HEK293 (cell line): Measurements from ENCODE around the gene SLC19A2.

Experiments used
- CTCF ChIA-PET: fragments of 350-600 bp; formaldehyde crosslinking; extraction: SDS; loops from one replicate; lab custom pipeline; 2021; ENCODE audit warnings: antibody characterized with exemption; lab: Yijun Ruan, JAX
- POLR2A ChIA-PET: fragments of 300-600 bp; formaldehyde crosslinking; extraction: SDS; loops from one replicate; lab custom pipeline; 2020; ENCODE audit warnings: antibody characterized with exemption, inconsistent platforms; lab: Yijun Ruan, JAX
- H3K27ac ChIP-seq: fragments of 200-500 bp; sonication (Bioruptor generic); 2 replicates; pipeline ENCODE4 v1.5.1; 2014; ENCODE audit warnings: low read depth, low read length, control low read depth, inconsistent platforms; ENCODE audit errors: extremely low read depth
- H3K36me3 ChIP-seq, 2 experiments: fragments of 200-500 bp in 1 of 2; sonication (Bioruptor generic) in 1 of 2; 1 replicate in 1 of 2; 2 replicates in 1 of 2; pipeline ENCODE4 v1.5.1; 2014 to 2017; ENCODE audit warnings: inconsistent platforms in 2 of 2, low read length in 2 of 2; ENCODE audit not compliant: control insufficient read depth in 2 of 2, insufficient read depth in 1 of 2
- H3K4me1 ChIP-seq: fragments of 200-500 bp; sonication (Bioruptor generic); 2 replicates; pipeline ENCODE4 v1.5.1; 2014; ENCODE audit warnings: mild to moderate bottlenecking, low read length, inconsistent platforms; ENCODE audit not compliant: control insufficient read depth, insufficient read depth
- H3K4me3 ChIP-seq: 2 replicates; pipeline ENCODE4 v1.5.1; 2011; ENCODE audit warnings: low read depth, mild to moderate bottlenecking, control low read depth, low read length, moderate library complexity
- H3K9me3 ChIP-seq: fragments of 200-500 bp; sonication (Bioruptor generic); 2 replicates; pipeline ENCODE4 v1.5.1; 2014; ENCODE audit warnings: low read depth, low read length, inconsistent platforms; ENCODE audit not compliant: control insufficient read depth, insufficient read depth
- GLI2 ChIP-seq: fragments of 450-650 bp; formaldehyde crosslinking; IDR thresholded peaks from 2 replicates; pipeline ENCODE4; 2017; ENCODE audit warnings: missing biosample characterization, missing genetic modification characterization, low read depth, borderline replicate concordance
- HOXA7 ChIP-seq: sonication (generic); formaldehyde crosslinking; IDR thresholded peaks from 2 replicates; pipeline ENCODE4 v1.8.1; 2022; ENCODE audit warnings: missing genetic modification reagents, borderline replicate concordance
- MEIS1 ChIP-seq: sonication (generic); formaldehyde crosslinking; IDR thresholded peaks from 2 replicates; pipeline ENCODE4 v1.8.1; 2022; ENCODE audit warnings: missing genetic modification reagents, mild to moderate bottlenecking, borderline replicate concordance
- OSR2 ChIP-seq: fragments of 450-650 bp; formaldehyde crosslinking; IDR thresholded peaks from 2 replicates; pipeline ENCODE4 v1.5.1; 2016; ENCODE audit warnings: missing biosample characterization, missing genetic modification characterization
- SETDB1 ChIP-seq: IDR thresholded peaks from one replicate; pipeline ENCODE4 v1.6.1; 2017; ENCODE audit warnings: mild to moderate bottlenecking, low read length, moderate library complexity, mixed read lengths; ENCODE audit not compliant: insufficient read length
- TSHZ1 ChIP-seq: fragments of 450-650 bp; formaldehyde crosslinking; IDR thresholded peaks from 2 replicates; pipeline ENCODE4 v1.5.1; 2016; ENCODE audit warnings: missing biosample characterization, missing genetic modification characterization, borderline replicate concordance
- WT1 ChIP-seq: fragments of 450-650 bp; formaldehyde crosslinking; IDR thresholded peaks from 2 replicates; pipeline ENCODE4 v1.5.1; 2016; ENCODE audit warnings: missing biosample characterization, missing genetic modification characterization
- YY1 ChIP-seq: fragments of 450-650 bp; formaldehyde crosslinking; IDR thresholded peaks from 2 replicates; pipeline ENCODE4 v1.5.1; 2018; ENCODE audit warnings: missing biosample characterization, missing genetic modification characterization
- ZBTB17 ChIP-seq: fragments of 450-650 bp; formaldehyde crosslinking; IDR thresholded peaks from 2 replicates; pipeline ENCODE4 v1.5.1; 2016; ENCODE audit warnings: missing biosample characterization, missing genetic modification characterization
- ZBTB21 ChIP-seq: fragments of 450-650 bp; formaldehyde crosslinking; IDR thresholded peaks from 2 replicates; pipeline ENCODE4 v1.5.1; 2017; ENCODE audit warnings: missing biosample characterization, missing genetic modification characterization
- ZEB2 ChIP-seq: fragments of 450-650 bp; formaldehyde crosslinking; IDR thresholded peaks from 2 replicates; pipeline ENCODE4 v1.5.1; 2016; ENCODE audit warnings: missing biosample characterization, missing genetic modification characterization
- ZNF157 ChIP-seq: fragments of 450-650 bp; formaldehyde crosslinking; IDR thresholded peaks from 2 replicates; pipeline ENCODE4 v1.5.1; 2016; ENCODE audit warnings: missing biosample characterization, missing genetic modification characterization
- ZNF174 ChIP-seq: fragments of 450-650 bp; formaldehyde crosslinking; IDR thresholded peaks from 2 replicates; pipeline ENCODE4 v1.5.0; 2017; ENCODE audit warnings: missing biosample characterization, mild to moderate bottlenecking, missing genetic modification characterization
- ZNF23 ChIP-seq: fragments of 450-650 bp; formaldehyde crosslinking; IDR thresholded peaks from 2 replicates; pipeline ENCODE4 v1.5.1; 2016; ENCODE audit warnings: missing biosample characterization, missing genetic modification characterization, borderline replicate concordance
- ZNF366 ChIP-seq: fragments of 450-650 bp; formaldehyde crosslinking; conservative IDR thresholded peaks from 2 replicates; pipeline ENCODE4 v1.5.1; 2016; ENCODE audit warnings: missing biosample characterization, missing genetic modification characterization
- ZNF394 ChIP-seq: fragments of 450-650 bp; formaldehyde crosslinking; IDR thresholded peaks from 2 replicates; pipeline ENCODE4 v1.5.1; 2016; ENCODE audit warnings: missing biosample characterization, missing genetic modification characterization, mild to moderate bottlenecking, moderate library complexity, borderline replicate concordance
- ZNF518A ChIP-seq: fragments of 450-650 bp; formaldehyde crosslinking; conservative IDR thresholded peaks from 2 replicates; pipeline ENCODE4 v1.5.1; 2016; ENCODE audit warnings: low read depth, missing biosample characterization, missing genetic modification characterization
- ZNF544 ChIP-seq: fragments of 450-650 bp; formaldehyde crosslinking; IDR thresholded peaks from 2 replicates; pipeline ENCODE4 v1.5.0; 2017; ENCODE audit warnings: missing biosample characterization, missing genetic modification characterization
- ZNF585B ChIP-seq: fragments of 450-650 bp; formaldehyde crosslinking; IDR thresholded peaks from 2 replicates; pipeline ENCODE4 v1.5.1; 2016; ENCODE audit warnings: missing biosample characterization, missing genetic modification characterization
- ZNF626 ChIP-seq: fragments of 450-650 bp; sonication (Bioruptor Pico); formaldehyde crosslinking; IDR thresholded peaks from 2 replicates; pipeline ENCODE4 v1.5.1; 2018; ENCODE audit warnings: missing biosample characterization, missing genetic modification characterization, inconsistent platforms
- ZNF701 ChIP-seq: fragments of 450-650 bp; formaldehyde crosslinking; IDR thresholded peaks from 2 replicates; pipeline ENCODE4 v1.5.1; 2016; ENCODE audit warnings: missing biosample characterization, missing genetic modification characterization
- ZNF843 ChIP-seq: fragments of 450-650 bp; formaldehyde crosslinking; IDR thresholded peaks from 2 replicates; pipeline ENCODE4 v1.5.1; 2016; ENCODE audit warnings: missing biosample characterization, missing genetic modification characterization
- ZSCAN23 ChIP-seq: fragments of 450-650 bp; formaldehyde crosslinking; IDR thresholded peaks from 2 replicates; pipeline ENCODE4 v1.5.1; 2016; ENCODE audit warnings: missing biosample characterization, missing genetic modification characterization
- TF ChIP-seq, protein P1 (sequence below): fragments of 450-650 bp; formaldehyde crosslinking; IDR thresholded peaks from 2 replicates; pipeline ENCODE4 v1.5.1; 2017; ENCODE audit warnings: missing biosample characterization, mild to moderate bottlenecking, missing genetic modification characterization, moderate library complexity
- TF ChIP-seq, protein P2 (sequence below): fragments of 450-650 bp; IDR thresholded peaks from 2 replicates; pipeline ENCODE4 v1.5.1; 2018; ENCODE audit warnings: missing biosample characterization, missing genetic modification characterization

The SLC19A2 gene

DNA sequence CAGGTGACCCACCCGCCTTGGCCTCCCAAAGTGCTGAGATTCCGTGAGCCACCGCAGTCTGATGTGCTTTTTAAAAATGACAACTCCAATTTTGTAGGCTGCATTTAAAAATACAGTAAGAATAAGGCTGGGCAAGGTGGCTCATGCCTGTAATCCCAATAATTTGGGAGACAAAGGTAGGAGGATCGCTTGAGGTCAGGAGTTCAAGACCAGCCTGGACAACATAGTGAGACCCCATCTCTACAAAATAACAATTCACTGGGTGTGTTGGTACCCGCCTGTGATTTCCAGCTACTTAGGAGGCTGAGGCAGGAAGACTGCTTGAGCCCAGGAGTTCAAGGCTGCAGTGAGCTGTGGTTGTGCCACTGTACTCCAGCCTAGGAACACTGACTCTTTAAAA is 23.4 kb downstream of the SLC19A2 start:
- POLR2A ChIA-PET = no interaction called here
- Histone ChIP-seq H3K36me3 (peaks cover 0 to 14% of the 10 kb centered on the region in 2 experiments; a peak in 1 of 3 replicates), H3K9me3 (no peaks in the 10 kb centered on the region), H3K4me3 (no peak overlapping the region), H3K27ac (no peak overlapping the region), H3K4me1 (no peaks in the 10 kb centered on the region)
- CTCF ChIA-PET = interaction anchor here (0.6 kb wide), 1 partner anchor 859 kb away, joined by 4 read pairs; no protein-coding TSS in a partner anchor
- TF ChIP-seq OSR2 (tag by site-specific recombination) = no peak
- no peak for TF ChIP-seq GLI2 (tag by site-specific recombination)
- TF ChIP-seq ZNF843 (tag by site-specific recombination) = no peak
- no peak for TF ChIP-seq ZNF23 (tag by site-specific recombination)
- TF ChIP-seq, protein P1, sequence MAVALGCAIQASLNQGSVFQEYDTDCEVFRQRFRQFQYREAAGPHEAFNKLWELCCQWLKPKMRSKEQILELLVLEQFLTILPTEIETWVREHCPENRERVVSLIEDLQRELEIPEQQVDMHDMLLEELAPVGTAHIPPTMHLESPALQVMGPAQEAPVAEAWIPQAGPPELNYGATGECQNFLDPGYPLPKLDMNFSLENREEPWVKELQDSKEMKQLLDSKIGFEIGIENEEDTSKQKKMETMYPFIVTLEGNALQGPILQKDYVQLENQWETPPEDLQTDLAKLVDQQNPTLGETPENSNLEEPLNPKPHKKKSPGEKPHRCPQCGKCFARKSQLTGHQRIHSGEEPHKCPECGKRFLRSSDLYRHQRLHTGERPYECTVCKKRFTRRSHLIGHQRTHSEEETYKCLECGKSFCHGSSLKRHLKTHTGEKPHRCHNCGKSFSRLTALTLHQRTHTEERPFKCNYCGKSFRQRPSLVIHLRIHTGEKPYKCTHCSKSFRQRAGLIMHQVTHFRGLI (tag by site-specific recombination) = no peak
- no peak for TF ChIP-seq ZNF544
- TF ChIP-seq ZNF518A = no peak
- no peak for TF ChIP-seq ZNF585B
- TF ChIP-seq YY1 = no peak
- TF ChIP-seq ZNF626 (tag by site-specific recombination) = no peak
- no peak for TF ChIP-seq ZEB2 (tag by site-specific recombination)
- no peak for TF ChIP-seq SETDB1
- TF ChIP-seq ZNF157 (tag by site-specific recombination) = no peak
- TF ChIP-seq HOXA7 (CRISPR knock-in tag) = no peak
- no peak for TF ChIP-seq ZNF701 (tag by site-specific recombination)
- TF ChIP-seq, protein P2, sequence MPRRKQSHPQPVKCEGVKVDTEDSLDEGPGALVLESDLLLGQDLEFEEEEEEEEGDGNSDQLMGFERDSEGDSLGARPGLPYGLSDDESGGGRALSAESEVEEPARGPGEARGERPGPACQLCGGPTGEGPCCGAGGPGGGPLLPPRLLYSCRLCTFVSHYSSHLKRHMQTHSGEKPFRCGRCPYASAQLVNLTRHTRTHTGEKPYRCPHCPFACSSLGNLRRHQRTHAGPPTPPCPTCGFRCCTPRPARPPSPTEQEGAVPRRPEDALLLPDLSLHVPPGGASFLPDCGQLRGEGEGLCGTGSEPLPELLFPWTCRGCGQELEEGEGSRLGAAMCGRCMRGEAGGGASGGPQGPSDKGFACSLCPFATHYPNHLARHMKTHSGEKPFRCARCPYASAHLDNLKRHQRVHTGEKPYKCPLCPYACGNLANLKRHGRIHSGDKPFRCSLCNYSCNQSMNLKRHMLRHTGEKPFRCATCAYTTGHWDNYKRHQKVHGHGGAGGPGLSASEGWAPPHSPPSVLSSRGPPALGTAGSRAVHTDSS (tag by site-specific recombination) = no peak
- TF ChIP-seq MEIS1 (CRISPR knock-in tag) = no peak

DNA sequence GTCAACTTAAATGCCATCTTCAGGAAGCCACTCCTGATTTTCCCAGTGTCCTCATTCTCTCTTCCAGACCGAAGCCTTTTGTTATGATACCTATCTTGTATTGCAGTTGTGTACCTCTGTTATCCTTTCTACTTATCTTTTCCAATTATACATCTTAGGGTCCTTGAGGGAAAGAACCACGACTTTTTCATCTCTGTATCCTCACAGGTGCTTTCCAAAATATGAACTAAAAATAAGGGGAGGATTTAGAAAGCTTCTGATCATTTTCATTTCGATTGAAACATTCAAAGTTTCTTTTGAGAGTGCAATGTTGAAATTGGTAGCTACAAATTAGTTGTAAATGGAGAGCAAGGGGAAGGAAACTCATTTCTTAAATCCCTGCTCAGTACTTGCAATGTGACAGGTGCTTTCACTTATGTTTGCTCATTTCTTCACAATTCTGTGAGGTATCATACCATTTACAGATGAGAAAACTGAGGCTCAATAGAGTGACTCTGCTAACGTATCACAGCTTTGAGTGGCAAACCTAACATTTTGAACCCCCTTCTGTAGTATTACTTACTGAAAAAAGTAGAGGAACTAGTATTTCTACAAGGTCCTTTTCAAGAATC is 24.2 kb downstream of the SLC19A2 start:
- H3K27ac ChIP-seq = no peak overlapping the region
- no peak overlapping the region for H3K4me3 ChIP-seq
- H3K36me3 ChIP-seq = peaks cover 0 to 11% of the 10 kb centered on the region in 2 experiments; a peak in 1 of 3 replicates
- ChIA-PET CTCF (interaction anchor here (0.6 to 0.7 kb wide), 3 partner anchors 85 to 858 kb away, joined by 3 read pairs; no protein-coding TSS in a partner anchor), POLR2A (no interaction called here)
- no peaks in the 10 kb centered on the region for H3K4me1 ChIP-seq
- no peaks in the 10 kb centered on the region for H3K9me3 ChIP-seq
- TF ChIP-seq TSHZ1 = no peak
- no peak for TF ChIP-seq ZSCAN23 (tag by site-specific recombination)
- TF ChIP-seq WT1 (tag by site-specific recombination) = no peak
- TF ChIP-seq ZNF394 (tag by site-specific recombination) = no peak
- TF ChIP-seq ZBTB21 = no peak
- no peak for TF ChIP-seq ZBTB17 (tag by site-specific recombination)
- TF ChIP-seq ZNF174 (tag by site-specific recombination) = no peak
- TF ChIP-seq ZNF366 (tag by site-specific recombination) = no peak
